H1 (cell line): Measurements from ENCODE around the gene SULF2. TPM values are rescaled to one million over a fixed set of nuclear protein-coding genes. Genes with fewer than 3 reads are reported as not detected.

ENCODE experiments used
- CTCF ChIA-PET: fragments of 300-600 bp; sonication (Branson Sonifier 250); formaldehyde crosslinking; loops from one replicate; lab custom pipeline; 2021; ENCODE audit not compliant: partially characterized antibody; lab: Charles Lee
- POLR2A ChIA-PET: fragments of 300-600 bp; sonication (Branson Sonifier 250); formaldehyde crosslinking; loops from one replicate; lab custom pipeline; 2021; ENCODE audit warnings: inconsistent platforms; ENCODE audit not compliant: partially characterized antibody; lab: Charles Lee
- DNase-seq, 2 experiments: peaks; one replicate each; pipeline versions ENCODE4 v3.0.0 to v3.0.0-alpha.2; 2010 to 2022; ENCODE audit warnings: low spot score in 2 of 2, low read depth in 1 of 2, mixed read lengths in 1 of 2
- FAIRE-seq: peaks from 2 replicates; lab custom pipeline; 2011; peaks lifted over from hg19 to GRCh38; lab: Jason Lieb, UNC
- H2AFZ ChIP-seq: 2 replicates; pipeline ENCODE4 v1.8.1; 2012; ENCODE audit warnings: low read length, inconsistent platforms
- H2AK5ac ChIP-seq: 2 replicates; pipeline ENCODE4 v1.6.1; 2013; ENCODE audit warnings: low read depth, low read length
- H2BK120ac ChIP-seq: replicated peaks from 2 replicates; pipeline ENCODE3; 2013; ENCODE audit warnings: low read depth, low read length, inconsistent platforms
- H2BK12ac ChIP-seq: 2 replicates; pipeline ENCODE4 v1.6.1; 2013; ENCODE audit warnings: low read depth, low read length
- H2BK15ac ChIP-seq: 2 replicates; pipeline ENCODE4 v1.6.1; 2013; ENCODE audit warnings: low read length
- H2BK20ac ChIP-seq: 2 replicates; pipeline ENCODE4 v1.6.1; 2013; ENCODE audit warnings: low read length
- H2BK5ac ChIP-seq: 2 replicates; pipeline ENCODE4 v1.6.1; 2013; ENCODE audit warnings: low read depth, low read length
- H3K14ac ChIP-seq: 2 replicates; pipeline ENCODE4 v1.6.1; 2013; ENCODE audit warnings: inconsistent platforms; ENCODE audit not compliant: insufficient read length
- H3K18ac ChIP-seq: 2 replicates; pipeline ENCODE4 v1.6.1; 2013; ENCODE audit warnings: low read length; ENCODE audit errors: extremely low read depth
- H3K23ac ChIP-seq: 2 replicates; pipeline ENCODE4 v1.6.1; 2013; ENCODE audit warnings: inconsistent platforms; ENCODE audit not compliant: insufficient read length
- H3K23me2 ChIP-seq: 2 replicates; pipeline ENCODE4 v1.6.1; 2013; ENCODE audit warnings: low read depth, low read length
- H3K27ac ChIP-seq: 2 replicates; pipeline ENCODE4 v1.6.1; 2011; ENCODE audit warnings: low read depth, low read length, inconsistent platforms
- H3K27me3 ChIP-seq, 4 experiments: replicated peaks in 1 of 4; 1 replicate in 1 of 4; 2 replicates in 3 of 4; pipeline versions ENCODE4 v1.6.1 to v1.8.1; 2011 to 2013; ENCODE audit warnings: low read length in 3 of 4, mild to moderate bottlenecking in 3 of 4, inconsistent platforms in 2 of 4, mixed read lengths in 2 of 4, moderate library complexity in 1 of 4; ENCODE audit not compliant: control insufficient read depth in 3 of 4, insufficient read depth in 3 of 4; ENCODE audit errors: extremely low read depth in 1 of 4
- H3K36me3 ChIP-seq, 4 experiments: 2 replicates each; pipeline versions ENCODE4 v1.6.1 to v1.8.1; 2011 to 2013; ENCODE audit warnings: mild to moderate bottlenecking in 4 of 4, low read length in 3 of 4, moderate library complexity in 2 of 4, control low read depth in 1 of 4, inconsistent platforms in 1 of 4; ENCODE audit not compliant: insufficient read depth in 4 of 4, control insufficient read depth in 2 of 4
- H3K4ac ChIP-seq: replicated peaks from 2 replicates; pipeline ENCODE3; 2013; ENCODE audit warnings: low read length, low read depth, mixed read lengths, inconsistent platforms; ENCODE audit not compliant: insufficient read length
- H3K4me1 ChIP-seq, 4 experiments: replicated peaks in 1 of 4; 1 replicate in 1 of 4; 2 replicates in 3 of 4; pipeline versions ENCODE4 v1.6.1 to v1.8.1; 2011 to 2013; ENCODE audit warnings: low read length in 3 of 4, inconsistent platforms in 2 of 4, mixed read lengths in 1 of 4; ENCODE audit not compliant: insufficient read depth in 4 of 4, control insufficient read depth in 3 of 4
- H3K4me2 ChIP-seq, 2 experiments: 2 replicates each; pipeline versions ENCODE4 v1.6.1 to v1.8.1; 2011 to 2013; ENCODE audit warnings: low read depth in 2 of 2, low read length in 2 of 2, control low read depth in 1 of 2, inconsistent platforms in 1 of 2, mild to moderate bottlenecking in 1 of 2; ENCODE audit not compliant: insufficient read depth in 1 of 2
- H3K4me3 ChIP-seq, 4 experiments: fragments of 200-600, 300-600 bp in 1 of 4; sonication (generic), shearing (Covaris generic), sonication (Bioruptor Twin) in 1 of 4; 2 replicates each; pipeline versions ENCODE4 v1.5.1 to v1.8.1; 2011 to 2016; ENCODE audit warnings: low read length in 4 of 4, low read depth in 3 of 4, control low read depth in 2 of 4, inconsistent platforms in 2 of 4, mild to moderate bottlenecking in 2 of 4, mixed read lengths in 1 of 4, moderate library complexity in 1 of 4; ENCODE audit not compliant: insufficient read depth in 2 of 4; ENCODE audit errors: extremely low read depth in 1 of 4
- H3K56ac ChIP-seq: replicated peaks from 2 replicates; pipeline ENCODE3; 2013; ENCODE audit warnings: low read depth, mild to moderate bottlenecking, mixed read lengths, low read length, inconsistent platforms; ENCODE audit not compliant: insufficient read length
- H3K79me1 ChIP-seq: 2 replicates; pipeline ENCODE4 v1.6.1; 2013; ENCODE audit warnings: low read depth, low read length, control low read depth
- H3K79me2 ChIP-seq, 2 experiments: 2 replicates each; pipeline versions ENCODE4 v1.6.1 to v1.8.1; 2012 to 2013; ENCODE audit warnings: low read length in 2 of 2, mild to moderate bottlenecking in 2 of 2, inconsistent platforms in 1 of 2; ENCODE audit not compliant: insufficient read depth in 2 of 2, control insufficient read depth in 1 of 2
- H3K9ac ChIP-seq, 4 experiments: replicated peaks in 1 of 4; 1 replicate in 1 of 4; 2 replicates in 3 of 4; pipeline versions ENCODE4 v1.6.1 to v1.8.1; 2011 to 2013; ENCODE audit warnings: low read depth in 3 of 4, low read length in 3 of 4, control low read depth in 2 of 4, mild to moderate bottlenecking in 2 of 4, moderate library complexity in 2 of 4, inconsistent platforms in 1 of 4; ENCODE audit errors: extremely low read depth in 1 of 4
- H3K9me3 ChIP-seq, 2 experiments: 2 replicates each; pipeline versions ENCODE4 v1.6.1 to v1.8.1; 2012 to 2013; ENCODE audit warnings: mild to moderate bottlenecking in 2 of 2, moderate library complexity in 2 of 2, control low read depth in 1 of 2, inconsistent platforms in 1 of 2, low read depth in 1 of 2, low read length in 1 of 2, mixed read lengths in 1 of 2; ENCODE audit not compliant: insufficient read depth in 2 of 2
- H4K20me1 ChIP-seq, 2 experiments: replicated peaks in 1 of 2; 2 replicates each; pipeline versions ENCODE3 to v1.8.1; 2011 to 2013; ENCODE audit warnings: inconsistent platforms in 2 of 2, low read length in 2 of 2, mild to moderate bottlenecking in 1 of 2; ENCODE audit not compliant: insufficient read depth in 2 of 2, control insufficient read depth in 1 of 2
- H4K5ac ChIP-seq: 2 replicates; pipeline ENCODE4 v1.6.1; 2013; ENCODE audit warnings: low read length, low read depth, mixed read lengths, inconsistent platforms; ENCODE audit not compliant: insufficient read length
- H4K8ac ChIP-seq: 2 replicates; pipeline ENCODE4 v1.8.0; 2013; ENCODE audit warnings: mild to moderate bottlenecking, moderate library complexity, low read length, inconsistent platforms; ENCODE audit not compliant: insufficient read depth; ENCODE audit errors: extremely low read depth
- H4K91ac ChIP-seq: replicated peaks from 2 replicates; pipeline ENCODE3; 2013; ENCODE audit warnings: low read length, mixed read lengths, inconsistent platforms; ENCODE audit not compliant: insufficient read length
- ASH2L ChIP-seq: fragments of 200-600, 300-600 bp; sonication (generic); IDR thresholded peaks from one replicate; pipeline ENCODE4 v1.7.1; 2017; ENCODE audit warnings: low read length
- BCL11A ChIP-seq, 2 experiments: IDR thresholded peaks; one replicate each; pipeline ENCODE4 v1.6.1; 2011; ENCODE audit warnings: low read depth in 2 of 2, low read length in 2 of 2, mild to moderate bottlenecking in 2 of 2
- CBX5 ChIP-seq: fragments of 300-800, 300-1000 bp; sonication (generic); IDR thresholded peaks from 2 replicates; pipeline ENCODE4 v1.7.1; 2016; ENCODE audit warnings: antibody characterized with exemption, low read length, low read depth
- CHD1 ChIP-seq: IDR thresholded peaks from 2 replicates; pipeline ENCODE4 v1.6.1; 2012; ENCODE audit warnings: low read depth, low read length, improper control_type of control experiment
- CHD2 ChIP-seq: IDR thresholded peaks from 2 replicates; pipeline ENCODE4 v1.6.1; 2012; ENCODE audit warnings: low read length, improper control_type of control experiment
- CREB1 ChIP-seq: IDR thresholded peaks from 2 replicates; pipeline ENCODE4 v1.6.1; 2012; ENCODE audit warnings: inconsistent platforms
- EP300 ChIP-seq, 2 experiments: IDR thresholded peaks; 1 replicate in 1 of 2; 2 replicates in 1 of 2; pipeline ENCODE4 v1.6.1; 2011 to 2012; ENCODE audit warnings: low read depth in 2 of 2, low read length in 2 of 2, mild to moderate bottlenecking in 2 of 2, borderline replicate concordance in 1 of 2, inconsistent platforms in 1 of 2, moderate library complexity in 1 of 2
- MAX ChIP-seq: IDR thresholded peaks from 2 replicates; pipeline ENCODE4 v1.6.1; 2012; ENCODE audit warnings: inconsistent platforms
- POLR2AphosphoS5 ChIP-seq: IDR thresholded peaks from 2 replicates; pipeline ENCODE4 v1.6.1; 2011; ENCODE audit warnings: low read depth, low read length
- POU5F1 ChIP-seq: IDR thresholded peaks from 2 replicates; pipeline ENCODE4 v1.6.1; 2011; ENCODE audit warnings: low read depth, mild to moderate bottlenecking, low read length, moderate library complexity
- SAP30 ChIP-seq: fragments of 300-600 bp; sonication (generic); IDR thresholded peaks from 2 replicates; pipeline ENCODE4 v1.7.1; 2012; ENCODE audit warnings: low read length, moderate library complexity, mild to moderate bottlenecking, inconsistent platforms; ENCODE audit not compliant: insufficient read depth, insufficient replicate concordance
- SUZ12 ChIP-seq: fragments of 200-600 bp; sonication (generic); IDR thresholded peaks from 2 replicates; pipeline ENCODE4 v1.6.1; 2012; ENCODE audit warnings: mild to moderate bottlenecking, inconsistent platforms, low read length, moderate library complexity, mixed read lengths
- TAF1 ChIP-seq: IDR thresholded peaks from 2 replicates; pipeline ENCODE4 v1.6.1; 2011; ENCODE audit warnings: mild to moderate bottlenecking, low read depth, low read length
- ZNF274 ChIP-seq: IDR thresholded peaks from 2 replicates; pipeline ENCODE4 v1.7.0; 2012; ENCODE audit warnings: low read length, borderline replicate concordance; ENCODE audit errors: extremely low read depth
- WGBS, 2 experiments: shearing (Covaris generic) in 1 of 2; methylation state at CpG; one replicate each; pipeline versions ENCODE4 v1.1.6 to v1.1.7; 2013 to 2015; ENCODE audit warnings: low lambda C conversion rate in 2 of 2, mixed read lengths in 2 of 2, inconsistent platforms in 1 of 2, low coverage in 1 of 2, missing lambda C conversion rate in 1 of 2; ENCODE audit not compliant: insufficient replicate concordance in 2 of 2, insufficient coverage in 1 of 2, insufficient read length in 1 of 2; ENCODE audit errors: extremely low coverage in 1 of 2, missing lambda C conversion rate in 1 of 2; 5-methylcytosine and 5-hydroxymethylcytosine counted together
- polyA plus RNA-seq, 7 experiments: library from polyadenylated mRNA; depleted of rRNA in 3 of 7; stranded (reverse) in 5 of 7; unstranded in 2 of 7; fragments of >200 nt in 5 of 7; fragments of 200-250 nt in 2 of 7; gene quantifications; 1 replicate in 5 of 7; 2 replicates in 1 of 7; 4 replicates in 1 of 7; pipeline versions ENCODE4 v1.2.1 to v1.2.3, GENCODE V29; 2011 to 2013; ENCODE audit warnings: missing spikeins in 2 of 7, mixed read lengths in 2 of 7
- total RNA-seq: library from RNA; stranded (reverse); fragmentation: NEBNext Ultra II Directional; extraction: Animal tissue kit (Norgen Biotek cat#: 25700); gene quantifications from 2 replicates; pipeline ENCODE4 v1.2.1, GENCODE V29; 2021

The SULF2 gene
- total and polyA plus RNA-seq, 2 of the 8 experiments (the other 6 are each of a cell fraction or from before 2014, with no cell fraction given), result 15.7 to 28.2 TPM

- no peak overlapping the region for H3K14ac ChIP-seq
- WGBS, 2 experiments, result 90% methylated on average over 10 of the region's 10 CpGs; no CpG with 5 or more reads in 1 of the 2 experiments
- CTCF ChIA-PET, result interaction anchor here (0.7 to 1.8 kb wide), 3 partner anchors 9 to 116 kb away, joined by 3 to 4 read pairs (median 4); no protein-coding TSS in a partner anchor
- TF ChIP-seq EP300 (IDR thresholded peaks at IDR 0.05; ENCODE audit: borderline replicate concordance in 1 of 2, low read depth in 2 of 2, low read length in 2 of 2), result no peak
- TF ChIP-seq CHD1, result no peak
- TF ChIP-seq SAP30, result no peak
- no peak for TF ChIP-seq POU5F1
- TF ChIP-seq TAF1, result no peak
- TF ChIP-seq POLR2AphosphoS5, result no peak
- TF ChIP-seq CHD2, result no peak
- TF ChIP-seq MAX, result no peak
- TF ChIP-seq ZNF274, result no peak
- TF ChIP-seq CREB1, result no peak
- no peak for TF ChIP-seq SUZ12
- TF ChIP-seq BCL11A (IDR thresholded peaks at IDR 0.05; ENCODE audit: low read depth in 2 of 2, low read length in 2 of 2), result no peak
- no peak for TF ChIP-seq ASH2L
- no peak for TF ChIP-seq CBX5
These were observed 114.4 kb downstream of the SULF2 start for GRCh38 chr20:47670913-47671312.

More at GRCh38 chr20:47670913-47671312, 114.4 kb downstream of the SULF2 start:
- H4K91ac ChIP-seq, result no peak overlapping the region
- no peak overlapping the region for H2BK120ac ChIP-seq
- no peak overlapping the region for H2AFZ ChIP-seq
- no peak overlapping the region for H2AK5ac ChIP-seq
- no peak overlapping the region for H4K8ac ChIP-seq
- no peak overlapping the region for H3K27ac ChIP-seq
- no peak for DNase-seq
- no peak overlapping the region for H2BK20ac ChIP-seq
- H3K23ac ChIP-seq, result no peak overlapping the region
- H3K23me2 ChIP-seq, result no peaks in the 10 kb centered on the region; the same call in 1 of the 2 replicates
- H3K56ac ChIP-seq, result no peak overlapping the region
- no peak overlapping the region for H3K4me2 ChIP-seq
- no peaks in the 10 kb centered on the region for H3K27me3 ChIP-seq
- no peak overlapping the region for H2BK5ac ChIP-seq
- H3K18ac ChIP-seq, result no peak overlapping the region
- H3K79me1 ChIP-seq, result no peaks in the 10 kb centered on the region
- no peaks in the 10 kb centered on the region for H3K36me3 ChIP-seq
- FAIRE-seq, result no peak
- no peaks in the 10 kb centered on the region for H3K79me2 ChIP-seq
- no peaks in the 10 kb centered on the region for H3K9me3 ChIP-seq
- H2BK12ac ChIP-seq, result no peak overlapping the region
- POLR2A ChIA-PET, result interaction anchor here (1.8 kb wide), 1 partner anchor 10 kb away, joined by 4 read pairs; no protein-coding TSS in a partner anchor
- no peak overlapping the region for H3K4ac ChIP-seq
- H4K20me1 ChIP-seq, result no peaks in the 10 kb centered on the region
- no peak overlapping the region for H3K4me3 ChIP-seq
- H3K4me1 ChIP-seq, result peaks cover 0 to 2% (median 0%) of the 10 kb centered on the region in 4 experiments; a peak in 1 of 7 replicates
- no peak overlapping the region for H2BK15ac ChIP-seq
- H3K9ac ChIP-seq, result no peak overlapping the region
- no peak overlapping the region for H4K5ac ChIP-seq
